GM12872 (cell line): Measurements from ENCODE around the gene ZNF606.

Experiments used
- CTCF ChIP-seq: IDR thresholded peaks from 3 replicates; pipeline ENCODE4 v1.5.1; 2011; ENCODE audit warnings: low read depth, mild to moderate bottlenecking, low read length, moderate library complexity; ENCODE audit not compliant: insufficient read depth

The ZNF606 gene

GRCh38 chr19:58042495-58043340 lies 40.1 kb upstream of the ZNF606 start:
- TF ChIP-seq CTCF: no peak

GRCh38 chr19:58040751-58041525 lies 38.3 kb upstream of the ZNF606 start:
- TF ChIP-seq CTCF: no peak

GRCh38 chr19:58038688-58039204 lies 36.1 kb upstream of the ZNF606 start:
- no peak for TF ChIP-seq CTCF

- no peak for TF ChIP-seq CTCF
Measured at GRCh38 chr19:58037927-58038687, 35.5 kb upstream of the ZNF606 start.

GRCh38 chr19:58035863-58036262 lies 33.2 kb upstream of the ZNF606 start:
- no peak for TF ChIP-seq CTCF

- TF ChIP-seq CTCF: no peak
Measured at GRCh38 chr19:58034477-58034793, 31.8 kb upstream of the ZNF606 start.
